ENCODE measurements around the gene SYNPO2. TPM values are rescaled to one million over a fixed set of nuclear protein-coding genes. Genes with fewer than 3 reads are reported as not detected.
"Not testable (repeated sequence)": the region's sequence is repeated elsewhere in the genome, so short reads cannot be mapped to it uniquely, and the experiment has no call there.

SYNPO2 gene
- total and polyA plus RNA-seq, 2 of the 13 experiments (the other 11 are each of a cell fraction or from before 2014, with no cell fraction given) = not detected

DNA sequence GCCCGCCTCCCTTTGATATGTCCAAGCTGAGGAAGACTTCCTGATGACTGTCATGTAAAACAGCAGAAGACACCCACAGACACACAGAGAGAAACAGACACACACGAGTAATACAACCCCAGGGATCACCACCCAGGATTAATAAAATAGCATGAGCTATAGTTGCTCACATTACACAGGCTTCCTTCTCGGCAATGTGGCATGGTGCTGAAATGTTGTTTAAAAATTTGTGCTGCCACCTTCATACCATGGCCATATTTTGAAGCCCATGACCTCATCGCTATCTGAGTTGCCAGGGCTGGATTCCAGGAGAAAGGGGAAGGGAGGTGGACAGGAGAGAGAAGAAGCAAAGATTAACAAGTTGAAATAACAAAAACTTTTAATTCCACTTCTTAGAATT lies 111.7 kb downstream of the SYNPO2 start:
- Histone ChIP-seq H3K9me3 (ENCODE audit: low read length) (no peaks in the 10 kb centered on the region), H3K36me3 (replicated peaks in 1 of 2; ENCODE audit: control insufficient read depth in 1 of 2, insufficient read depth in 2 of 2, low read length in 2 of 2) (no peaks in the 10 kb centered on the region), H3K27ac (ENCODE audit: extremely low read length, insufficient read depth, low read length) (no peak overlapping the region), H3K27me3 (ENCODE audit: control insufficient read depth in 1 of 2, insufficient read depth in 2 of 2, low read length in 2 of 2) (no peaks in the 10 kb centered on the region), H4K20me1 (ENCODE audit: insufficient read depth, low read length) (no peaks in the 10 kb centered on the region), H3K4me1 (ENCODE audit: insufficient read depth, low read length) (peaks cover 10% of the 10 kb centered on the region), H3K79me2 (ENCODE audit: insufficient read depth, low read length) (no peaks in the 10 kb centered on the region), H3K4me3 (replicated peaks in 1 of 3; ENCODE audit: insufficient read depth in 1 of 3, low read depth in 2 of 3, low read length in 3 of 3) (no peak overlapping the region), H3K4me2 (ENCODE audit: low read depth, low read length) (no peak overlapping the region), H2AFZ (ENCODE audit: low read length) (no peak overlapping the region), H3K9ac (ENCODE audit: insufficient read depth, low read depth, low read length) (no peak overlapping the region)
- no peak for DNase-seq (ENCODE audit: low spot score)
- ATAC-seq = no peak
- intact Hi-C loops (cut with micrococcal nuclease; ENCODE audit: unreplicated experiment) = no loop called here
- ChIA-PET CTCF (ENCODE audit: low intra/inter-chr PET ratio, low total read pairs) (no interaction called here), POLR2A (no interaction called here)
- in situ Hi-C loops (cut with HindIII; ENCODE audit: extremely low pct_ligation_motif_present, low pct_unique_long_range_greater_than_20kb) = no loop called here
- peak; percentile 28; the same call in 1 of the 2 replicates for TF ChIP-seq ATF7 (IDR thresholded peaks at IDR 0.05)
- TF ChIP-seq ATF7 (CRISPR knock-in tag; IDR thresholded peaks at IDR 0.05) = no peak
- no peak for TF ChIP-seq RBM39 (IDR thresholded peaks at IDR 0.05; ENCODE audit: low read depth, low read length, poor library complexity, severe bottlenecking)
- 28% methylated on average over 4 of the region's 4 CpGs for WGBS (ENCODE audit: low lambda C conversion rate)
- no peak for FAIRE-seq
- no TSS peak for BruUV-seq (replicated peaks)

DNA sequence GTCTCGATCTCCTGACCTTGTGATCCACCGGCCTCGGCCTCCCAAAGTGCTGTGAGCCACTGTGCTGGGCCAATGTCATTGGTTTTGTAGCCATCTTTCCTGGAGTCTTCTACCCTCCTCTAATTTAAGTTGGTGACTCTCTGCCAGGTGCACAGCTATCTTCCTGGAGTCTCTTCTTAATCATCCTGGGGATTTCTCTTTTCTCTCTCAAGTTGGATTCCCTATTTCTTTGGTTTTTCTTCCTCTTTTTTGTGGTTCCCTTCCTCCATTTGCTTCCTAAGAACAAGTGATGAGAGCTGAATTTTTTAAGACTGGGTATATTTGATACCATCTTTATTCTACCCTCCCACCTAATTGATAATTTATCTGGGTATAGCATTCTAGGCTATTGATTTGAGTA lies 113.8 kb downstream of the SYNPO2 start:
- BruUV-seq (replicated peaks) = no TSS peak
- CTCF ChIA-PET (ENCODE audit: low intra/inter-chr PET ratio, low total read pairs) = no interaction called here

DNA sequence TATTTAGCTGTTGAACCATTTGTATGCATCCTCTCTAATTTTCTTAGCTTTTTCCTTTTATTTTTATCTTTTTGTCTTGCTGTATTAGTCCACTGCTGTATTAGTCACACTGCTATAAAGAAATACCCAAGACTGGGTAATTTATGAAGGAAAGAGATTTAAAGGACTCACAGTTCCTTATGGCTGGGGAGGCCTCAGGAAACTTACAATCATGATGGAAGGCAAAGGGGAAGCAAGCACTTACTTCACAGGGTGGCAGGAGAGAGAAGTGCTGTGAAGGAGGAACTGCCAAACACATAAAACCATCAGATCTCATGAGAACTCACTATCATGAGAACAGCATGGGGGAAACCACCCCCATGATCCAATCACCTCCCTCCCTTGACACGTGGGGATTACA lies 114.3 kb downstream of the SYNPO2 start:
- POLR2A ChIA-PET = not testable (repeated sequence)

More for the DNA sequence above, 113.8 kb downstream of the SYNPO2 start:
- H2AFZ ChIP-seq (ENCODE audit: low read length) = no peak overlapping the region
- no peak overlapping the region for H3K27ac ChIP-seq (ENCODE audit: extremely low read length, insufficient read depth, low read length)
- WGBS (ENCODE audit: low lambda C conversion rate) = 13% methylated on average over 3 of the region's 3 CpGs
- H3K36me3 ChIP-seq (replicated peaks in 1 of 2; ENCODE audit: control insufficient read depth in 1 of 2, insufficient read depth in 2 of 2, low read length in 2 of 2) = no peaks in the 10 kb centered on the region
- in situ Hi-C loops (cut with HindIII; ENCODE audit: extremely low pct_ligation_motif_present, low pct_unique_long_range_greater_than_20kb) = no loop called here
- no peaks in the 10 kb centered on the region for H3K79me2 ChIP-seq (ENCODE audit: insufficient read depth, low read length)
- ATAC-seq (no peak), FAIRE-seq (no peak), DNase-seq (ENCODE audit: low spot score) (no peak)
- H3K4me2 ChIP-seq (ENCODE audit: low read depth, low read length) = no peak overlapping the region
- TF ChIP-seq, protein P1, sequence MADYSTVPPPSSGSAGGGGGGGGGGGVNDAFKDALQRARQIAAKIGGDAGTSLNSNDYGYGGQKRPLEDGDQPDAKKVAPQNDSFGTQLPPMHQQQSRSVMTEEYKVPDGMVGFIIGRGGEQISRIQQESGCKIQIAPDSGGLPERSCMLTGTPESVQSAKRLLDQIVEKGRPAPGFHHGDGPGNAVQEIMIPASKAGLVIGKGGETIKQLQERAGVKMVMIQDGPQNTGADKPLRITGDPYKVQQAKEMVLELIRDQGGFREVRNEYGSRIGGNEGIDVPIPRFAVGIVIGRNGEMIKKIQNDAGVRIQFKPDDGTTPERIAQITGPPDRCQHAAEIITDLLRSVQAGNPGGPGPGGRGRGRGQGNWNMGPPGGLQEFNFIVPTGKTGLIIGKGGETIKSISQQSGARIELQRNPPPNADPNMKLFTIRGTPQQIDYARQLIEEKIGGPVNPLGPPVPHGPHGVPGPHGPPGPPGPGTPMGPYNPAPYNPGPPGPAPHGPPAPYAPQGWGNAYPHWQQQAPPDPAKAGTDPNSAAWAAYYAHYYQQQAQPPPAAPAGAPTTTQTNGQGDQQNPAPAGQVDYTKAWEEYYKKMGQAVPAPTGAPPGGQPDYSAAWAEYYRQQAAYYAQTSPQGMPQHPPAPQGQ (CRISPR knock-in tag; IDR thresholded peaks at IDR 0.05; ENCODE audit: borderline replicate concordance) = no peak
- TF ChIP-seq ZKSCAN1 (IDR thresholded peaks at IDR 0.05; ENCODE audit: low read length) (no peak), YEATS4 (CRISPR knock-in tag; IDR thresholded peaks at IDR 0.05; ENCODE audit: borderline replicate concordance) (no peak), NR2F6 (IDR thresholded peaks at IDR 0.05) (no peak), NR2F6 (CRISPR knock-in tag; IDR thresholded peaks at IDR 0.05) (no peak), RARA (CRISPR knock-in tag; IDR thresholded peaks at IDR 0.05) (no peak), ZNF788 (CRISPR knock-in tag; IDR thresholded peaks at IDR 0.05; ENCODE audit: borderline replicate concordance) (no peak)
- POLR2A ChIA-PET = no interaction called here
- intact Hi-C loops (cut with micrococcal nuclease; ENCODE audit: unreplicated experiment) = no loop called here
- peaks cover 10% of the 10 kb centered on the region for H3K4me1 ChIP-seq (ENCODE audit: insufficient read depth, low read length)
- H3K4me3 ChIP-seq (replicated peaks in 1 of 3; ENCODE audit: insufficient read depth in 1 of 3, low read depth in 2 of 3, low read length in 3 of 3) = no peak overlapping the region
- H4K20me1 ChIP-seq (ENCODE audit: insufficient read depth, low read length) = no peaks in the 10 kb centered on the region
- no peaks in the 10 kb centered on the region for H3K9me3 ChIP-seq (ENCODE audit: low read length)
- H3K9ac ChIP-seq (ENCODE audit: insufficient read depth, low read depth, low read length) = no peak overlapping the region
- H3K27me3 ChIP-seq (ENCODE audit: control insufficient read depth in 1 of 2, insufficient read depth in 2 of 2, low read length in 2 of 2) = no peaks in the 10 kb centered on the region; a peak in 1 of 5 replicates

More for the DNA sequence above, 114.3 kb downstream of the SYNPO2 start:
- H2AFZ ChIP-seq (ENCODE audit: low read length); H3K4me2 ChIP-seq (ENCODE audit: low read depth, low read length); H3K36me3 ChIP-seq (replicated peaks in 1 of 2; ENCODE audit: control insufficient read depth in 1 of 2, insufficient read depth in 2 of 2, low read length in 2 of 2); H3K27me3 ChIP-seq (ENCODE audit: control insufficient read depth in 1 of 2, insufficient read depth in 2 of 2, low read length in 2 of 2); H3K9me3 ChIP-seq (ENCODE audit: low read length); H3K4me3 ChIP-seq (replicated peaks in 1 of 3; ENCODE audit: insufficient read depth in 1 of 3, low read depth in 2 of 3, low read length in 3 of 3); CTCF ChIA-PET (ENCODE audit: low intra/inter-chr PET ratio, low total read pairs); FAIRE-seq; ATAC-seq; H3K79me2 ChIP-seq (ENCODE audit: insufficient read depth, low read length); H4K20me1 ChIP-seq (ENCODE audit: insufficient read depth, low read length); H3K27ac ChIP-seq (ENCODE audit: extremely low read length, insufficient read depth, low read length); DNase-seq (ENCODE audit: low spot score); intact Hi-C loops (cut with micrococcal nuclease; ENCODE audit: unreplicated experiment); in situ Hi-C loops (cut with HindIII; ENCODE audit: extremely low pct_ligation_motif_present, low pct_unique_long_range_greater_than_20kb); BruUV-seq (replicated peaks); H3K9ac ChIP-seq (ENCODE audit: insufficient read depth, low read depth, low read length): not testable (repeated sequence)
- WGBS (ENCODE audit: low lambda C conversion rate) = 0% methylated on average over 1 of the region's 1 CpG
- H3K4me1 ChIP-seq (ENCODE audit: insufficient read depth, low read length) = peaks cover 10% of the 10 kb centered on the region

All from HepG2 (cell line).